Measurements from ENCODE around the gene DTWD1. TPM values are rescaled to one million over a fixed set of nuclear protein-coding genes. Genes with fewer than 3 reads are reported as not detected.

The DTWD1 gene
- total RNA-seq, 3 donors from 2014 or later (not counting 1 experiment from before 2014, with no cell fraction given), result 10.0 to 14.1 (median 12.3) TPM

DNA sequence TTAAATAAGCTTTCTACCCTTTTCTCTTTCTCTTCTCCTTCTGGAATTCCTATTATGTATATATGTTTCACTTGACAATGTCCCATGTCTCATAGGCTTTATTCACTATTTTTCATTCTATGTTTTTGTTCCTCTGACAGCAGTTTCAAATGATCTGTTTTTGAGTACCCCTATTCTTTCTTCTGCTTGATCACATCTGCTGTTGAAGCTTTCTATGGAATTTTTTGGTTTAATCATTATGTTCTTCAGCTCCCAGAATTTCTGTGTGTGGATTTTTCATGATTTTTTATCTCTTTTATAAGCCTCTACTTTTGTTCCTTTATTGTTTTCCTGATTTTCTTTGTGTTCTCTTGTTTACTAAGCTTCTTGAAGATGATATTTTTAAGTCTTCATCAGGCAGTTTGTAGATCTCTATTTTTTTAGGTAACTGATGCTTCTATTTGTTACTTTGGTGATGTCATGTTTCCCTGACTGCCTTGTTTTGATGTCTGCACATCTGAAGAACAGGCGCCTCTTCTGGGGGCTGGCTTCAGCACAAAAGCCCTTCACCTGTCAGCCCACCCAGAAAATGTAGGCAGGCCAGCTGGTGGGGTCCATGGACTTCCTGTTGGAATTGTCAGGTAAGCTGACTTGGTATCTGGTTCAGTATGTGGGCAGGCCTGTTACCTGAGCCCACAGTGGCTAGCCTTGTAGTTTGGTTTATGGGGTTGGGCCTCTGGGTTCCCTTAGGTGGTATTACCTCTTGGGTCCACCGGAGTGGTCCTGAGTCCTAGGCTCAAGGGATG, 16.0 kb upstream of the DTWD1 start:
- no peak for ATAC-seq
- H3K27ac Mint-ChIP-seq, result no peak overlapping the region
- no peak for DNase-seq

DNA sequence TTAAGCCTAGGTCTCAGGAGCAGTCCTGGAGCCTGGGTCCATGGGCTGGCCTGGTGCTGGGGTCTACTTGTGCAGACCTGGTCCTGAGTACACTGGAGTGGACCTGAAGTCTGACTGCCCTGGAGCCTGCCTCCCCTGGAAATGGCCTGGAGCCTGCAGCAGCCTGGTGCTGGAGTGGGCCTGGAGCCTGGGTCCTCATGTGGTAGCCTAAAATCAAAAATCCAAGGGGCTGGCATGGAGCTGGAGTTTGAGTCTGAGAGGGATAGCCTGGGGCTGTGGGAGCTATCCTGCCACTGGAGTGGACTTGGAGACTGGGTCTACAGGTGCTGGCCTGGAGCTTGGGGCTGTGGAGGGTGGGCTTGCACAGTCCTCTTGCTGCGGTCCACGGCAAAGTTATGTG, 15.3 kb upstream of the DTWD1 start:
- intact Hi-C loops (cut with micrococcal nuclease), result no loop called here
- no peak overlapping the region for H3K27ac Mint-ChIP-seq
- H3K36me3 Mint-ChIP-seq, result peaks cover 37% of the 10 kb centered on the region
- H3K4me3 Mint-ChIP-seq, result no peak overlapping the region
- peaks cover 7% of the 10 kb centered on the region for H3K9me3 ChIP-seq (ENCODE audit: control insufficient read depth, insufficient read depth, low read length)
- peaks cover 2% of the 10 kb centered on the region for H3K36me3 ChIP-seq (ENCODE audit: control insufficient read depth, insufficient read depth, low read length)
- H3K4me1 Mint-ChIP-seq, result no peaks in the 10 kb centered on the region
- ATAC-seq (no peak), DNase-seq (no peak)
- TF ChIP-seq, protein P1, sequence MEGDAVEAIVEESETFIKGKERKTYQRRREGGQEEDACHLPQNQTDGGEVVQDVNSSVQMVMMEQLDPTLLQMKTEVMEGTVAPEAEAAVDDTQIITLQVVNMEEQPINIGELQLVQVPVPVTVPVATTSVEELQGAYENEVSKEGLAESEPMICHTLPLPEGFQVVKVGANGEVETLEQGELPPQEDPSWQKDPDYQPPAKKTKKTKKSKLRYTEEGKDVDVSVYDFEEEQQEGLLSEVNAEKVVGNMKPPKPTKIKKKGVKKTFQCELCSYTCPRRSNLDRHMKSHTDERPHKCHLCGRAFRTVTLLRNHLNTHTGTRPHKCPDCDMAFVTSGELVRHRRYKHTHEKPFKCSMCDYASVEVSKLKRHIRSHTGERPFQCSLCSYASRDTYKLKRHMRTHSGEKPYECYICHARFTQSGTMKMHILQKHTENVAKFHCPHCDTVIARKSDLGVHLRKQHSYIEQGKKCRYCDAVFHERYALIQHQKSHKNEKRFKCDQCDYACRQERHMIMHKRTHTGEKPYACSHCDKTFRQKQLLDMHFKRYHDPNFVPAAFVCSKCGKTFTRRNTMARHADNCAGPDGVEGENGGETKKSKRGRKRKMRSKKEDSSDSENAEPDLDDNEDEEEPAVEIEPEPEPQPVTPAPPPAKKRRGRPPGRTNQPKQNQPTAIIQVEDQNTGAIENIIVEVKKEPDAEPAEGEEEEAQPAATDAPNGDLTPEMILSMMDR (IDR thresholded peaks at IDR 0.05), result no peak
- H3K4me1 ChIP-seq (ENCODE audit: control insufficient read depth, insufficient read depth, low read length), result no peaks in the 10 kb centered on the region
- peaks cover 11 to 14% of the 10 kb centered on the region in 2 donors for H3K9me3 Mint-ChIP-seq
- WGBS (ENCODE audit: insufficient coverage), result no CpG with 5 or more reads among the region's 2 CpGs
- no peak overlapping the region for H3K27ac ChIP-seq (ENCODE audit: low read length)
- no peaks in the 10 kb centered on the region for H3K27me3 ChIP-seq (ENCODE audit: control insufficient read depth, insufficient read depth, low read length)
- H3K27me3 Mint-ChIP-seq (ENCODE audit: low read depth in 2 of 2), result peaks cover 0 to 7% of the 10 kb centered on the region in 2 donors
- no peak overlapping the region for H3K4me3 ChIP-seq (ENCODE audit: low read length)

More for the DNA sequence above, 16.0 kb upstream of the DTWD1 start:
- Mint-ChIP-seq H3K36me3 (peaks cover 41% of the 10 kb centered on the region), H3K27me3 (ENCODE audit: low read depth in 2 of 2) (peaks cover 0 to 7% of the 10 kb centered on the region in 2 donors), H3K4me3 (no peak overlapping the region), H3K9me3 (peaks cover 14 to 15% of the 10 kb centered on the region in 2 donors), H3K4me1 (no peaks in the 10 kb centered on the region)
- no peak overlapping the region for H3K4me3 ChIP-seq (ENCODE audit: low read length)
- intact Hi-C loops (cut with micrococcal nuclease), result no loop called here
- no peaks in the 10 kb centered on the region for H3K27me3 ChIP-seq (ENCODE audit: control insufficient read depth, insufficient read depth, low read length)
- TF ChIP-seq, protein P1 (IDR thresholded peaks at IDR 0.05), result no peak
- H3K36me3 ChIP-seq (ENCODE audit: control insufficient read depth, insufficient read depth, low read length), result peaks cover 2% of the 10 kb centered on the region
- WGBS (ENCODE audit: insufficient coverage), result 92% methylated on average over 2 of the region's 2 CpGs
- no peaks in the 10 kb centered on the region for H3K4me1 ChIP-seq (ENCODE audit: control insufficient read depth, insufficient read depth, low read length)
- peaks cover 10% of the 10 kb centered on the region for H3K9me3 ChIP-seq (ENCODE audit: control insufficient read depth, insufficient read depth, low read length)
- no peak overlapping the region for H3K27ac ChIP-seq (ENCODE audit: low read length)

DNA sequence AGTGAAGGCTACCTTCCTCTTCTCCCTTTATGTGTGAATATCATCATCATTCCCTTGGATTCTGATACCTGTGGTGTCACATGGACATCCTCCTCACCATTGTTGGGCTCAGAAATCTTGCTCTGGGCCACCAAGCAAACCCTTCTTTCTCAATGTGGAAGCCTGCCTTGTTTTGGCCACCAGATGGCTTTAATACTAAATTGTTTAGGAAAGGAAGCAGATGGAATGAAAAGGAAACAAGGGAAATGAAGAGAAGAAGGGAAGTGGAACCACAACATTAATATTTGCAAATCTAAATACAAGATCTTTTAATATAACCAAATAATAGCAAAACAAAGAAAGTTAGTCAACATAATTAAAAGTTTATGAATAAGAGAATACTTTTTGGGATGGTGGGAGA, 14.3 kb upstream of the DTWD1 start:
- peaks cover 2% of the 10 kb centered on the region for H3K36me3 ChIP-seq (ENCODE audit: control insufficient read depth, insufficient read depth, low read length)
- Mint-ChIP-seq H3K4me3 (no peak overlapping the region), H3K9me3 (peaks cover 8 to 10% of the 10 kb centered on the region in 2 donors), H3K4me1 (no peaks in the 10 kb centered on the region), H3K36me3 (peaks cover 30% of the 10 kb centered on the region), H3K27me3 (ENCODE audit: low read depth in 2 of 2) (peaks cover 0 to 7% of the 10 kb centered on the region in 2 donors), H3K27ac (no peak overlapping the region)
- no peaks in the 10 kb centered on the region for H3K4me1 ChIP-seq (ENCODE audit: control insufficient read depth, insufficient read depth, low read length)
- ATAC-seq (no peak), DNase-seq (no peak)
- H3K9me3 ChIP-seq (ENCODE audit: control insufficient read depth, insufficient read depth, low read length), result peaks cover 4% of the 10 kb centered on the region
- intact Hi-C loops (cut with micrococcal nuclease), result no loop called here
- TF ChIP-seq, protein P1 (IDR thresholded peaks at IDR 0.05), result no peak
- no peak overlapping the region for H3K27ac ChIP-seq (ENCODE audit: low read length)
- H3K4me3 ChIP-seq (ENCODE audit: low read length), result no peak overlapping the region
- no peaks in the 10 kb centered on the region for H3K27me3 ChIP-seq (ENCODE audit: control insufficient read depth, insufficient read depth, low read length)

Data from natural killer cell (primary cell).